Measurements from ENCODE around the gene WDR53.
"Not testable (repeated sequence)": the region's sequence is repeated elsewhere in the genome, so short reads cannot be mapped to it uniquely, and the experiment has no call there.

The WDR53 gene

GRCh38 chr3:196568246-196569002, at the start of gene WDR53, which contains the start of gene FBXO45:
WDR53 (minus strand) TSS chr3:196568554; CDS start chr3:196561475, 7,079 bp downstream.
FBXO45 (plus strand) TSS chr3:196568660; CDS start chr3:196568985, 325 bp downstream.
- peak; percentile 89 for DNase-seq

GRCh38 chr3:196617256-196617655, 48.9 kb upstream of the WDR53 start:
- DNase-seq, result no peak

GRCh38 chr3:196615234-196615633, 46.9 kb upstream of the WDR53 start:
- not testable (repeated sequence) for DNase-seq

GRCh38 chr3:196611761-196612483, 43.6 kb upstream of the WDR53 start:
- no peak for DNase-seq

GRCh38 chr3:196609805-196610515, 41.6 kb upstream of the WDR53 start:
- DNase-seq, result no peak

- DNase-seq, result peak; percentile 83
Observed at GRCh38 chr3:196609343-196609775, 41.0 kb upstream of the WDR53 start.

GRCh38 chr3:196608693-196609092, 40.3 kb upstream of the WDR53 start:
- no peak for DNase-seq

GRCh38 chr3:196604548-196604947, 36.2 kb upstream of the WDR53 start:
- DNase-seq, result peak; percentile 48

GRCh38 chr3:196603683-196604082, 35.3 kb upstream of the WDR53 start:
- no peak for DNase-seq

GRCh38 chr3:196602673-196603072, 34.3 kb upstream of the WDR53 start:
- DNase-seq, result no peak

- DNase-seq, result no peak
Observed at GRCh38 chr3:196600359-196600758, 32.0 kb upstream of the WDR53 start.

- DNase-seq, result no peak
Observed at GRCh38 chr3:196599734-196600128, 31.4 kb upstream of the WDR53 start.

- not testable (repeated sequence) for DNase-seq
Observed at GRCh38 chr3:196597971-196598733, 29.8 kb upstream of the WDR53 start.

GRCh38 chr3:196596355-196596754, 28.0 kb upstream of the WDR53 start:
- no peak for DNase-seq

- no peak for DNase-seq
Observed at GRCh38 chr3:196590279-196590678, 21.9 kb upstream of the WDR53 start.

- no peak for DNase-seq
Observed at GRCh38 chr3:196585044-196585757, 16.8 kb upstream of the WDR53 start.

- DNase-seq, result no peak
Observed at GRCh38 chr3:196572389-196572788, 4.0 kb upstream of the WDR53 start.

GRCh38 chr3:196570332-196570731, 2.0 kb upstream of the WDR53 start:
- DNase-seq, result not testable (repeated sequence)

- no peak for DNase-seq
Observed at GRCh38 chr3:196569003-196569516, 706 bp upstream of the WDR53 start.

GRCh38 chr3:196563721-196564225, 4.6 kb downstream of the WDR53 start:
- DNase-seq, result no peak

GRCh38 chr3:196559826-196560225, 8.5 kb downstream of the WDR53 start:
- no peak for DNase-seq

GRCh38 chr3:196558476-196558875, 9.9 kb downstream of the WDR53 start:
- DNase-seq, result no peak
